Astrocyte of the spinal cord (primary cell): ENCODE results near the gene HSD17B11.
"Not testable (repeated sequence)": the region's sequence is repeated elsewhere in the genome, so short reads cannot be mapped to it uniquely, and the experiment has no call there.

Source experiments
- DNase-seq: peaks from one replicate; pipeline ENCODE4 v3.0.0; 2011; ENCODE audit warnings: low read depth, low spot score
- H3K4me3 ChIP-seq: 2 replicates; pipeline ENCODE4 v1.5.1; 2011; ENCODE audit warnings: low read depth, mild to moderate bottlenecking, low read length, moderate library complexity
- in situ Hi-C: cut with HindIII; loops from 2 replicates; pipeline ENCODE4 v1.10.0; 2017; ENCODE audit warnings: low sequenced_read_pairs
- TF ChIP-seq, protein P1 (sequence below): IDR thresholded peaks from 2 replicates; pipeline ENCODE4 v1.5.1; 2012; ENCODE audit warnings: low read depth, mild to moderate bottlenecking, low read length, inconsistent platforms

HSD17B11 gene

DNA sequence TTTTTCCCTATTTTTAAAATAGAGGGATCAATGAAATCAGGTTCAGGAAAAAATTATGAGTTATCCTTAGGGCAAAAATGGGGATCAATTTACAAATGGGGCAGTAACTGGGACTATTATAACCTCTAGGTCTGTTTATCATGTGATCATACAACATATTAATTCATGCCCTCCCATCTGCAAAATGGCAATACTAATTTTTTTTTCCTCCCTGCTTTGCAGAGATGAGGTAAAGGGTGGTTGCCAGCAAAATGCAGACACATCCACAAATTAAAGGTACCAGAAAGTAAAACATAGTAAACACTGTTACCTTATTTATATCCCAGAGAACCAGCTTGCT lies 467 bp downstream of the HSD17B11 start:
- DNase-seq: no peak
- peak overlapping the region; percentile 51 for H3K4me3 ChIP-seq
- in situ Hi-C loops: no loop called here
- TF ChIP-seq, protein P1, sequence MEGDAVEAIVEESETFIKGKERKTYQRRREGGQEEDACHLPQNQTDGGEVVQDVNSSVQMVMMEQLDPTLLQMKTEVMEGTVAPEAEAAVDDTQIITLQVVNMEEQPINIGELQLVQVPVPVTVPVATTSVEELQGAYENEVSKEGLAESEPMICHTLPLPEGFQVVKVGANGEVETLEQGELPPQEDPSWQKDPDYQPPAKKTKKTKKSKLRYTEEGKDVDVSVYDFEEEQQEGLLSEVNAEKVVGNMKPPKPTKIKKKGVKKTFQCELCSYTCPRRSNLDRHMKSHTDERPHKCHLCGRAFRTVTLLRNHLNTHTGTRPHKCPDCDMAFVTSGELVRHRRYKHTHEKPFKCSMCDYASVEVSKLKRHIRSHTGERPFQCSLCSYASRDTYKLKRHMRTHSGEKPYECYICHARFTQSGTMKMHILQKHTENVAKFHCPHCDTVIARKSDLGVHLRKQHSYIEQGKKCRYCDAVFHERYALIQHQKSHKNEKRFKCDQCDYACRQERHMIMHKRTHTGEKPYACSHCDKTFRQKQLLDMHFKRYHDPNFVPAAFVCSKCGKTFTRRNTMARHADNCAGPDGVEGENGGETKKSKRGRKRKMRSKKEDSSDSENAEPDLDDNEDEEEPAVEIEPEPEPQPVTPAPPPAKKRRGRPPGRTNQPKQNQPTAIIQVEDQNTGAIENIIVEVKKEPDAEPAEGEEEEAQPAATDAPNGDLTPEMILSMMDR: no peak

DNA sequence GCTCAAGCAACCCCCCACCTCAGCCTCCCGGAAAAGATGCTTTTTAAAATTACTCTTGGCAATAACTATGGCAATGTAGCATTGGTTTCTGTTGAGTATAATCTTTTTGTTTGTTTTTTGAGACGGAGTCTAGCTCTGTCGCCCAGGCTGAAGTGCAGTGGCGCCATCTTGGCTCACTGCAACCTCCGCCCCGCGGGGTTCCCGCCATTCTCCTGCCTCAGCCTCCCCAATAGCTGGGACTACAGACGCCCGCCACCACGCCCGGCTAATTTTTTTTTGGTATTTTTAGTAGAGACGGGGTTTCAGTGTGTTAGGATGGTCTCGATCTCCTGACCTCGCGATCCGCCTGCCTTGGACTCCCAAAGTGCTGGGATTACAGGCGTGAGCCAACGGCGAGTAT lies 933 bp downstream of the HSD17B11 start:
- H3K4me3 ChIP-seq: peak overlapping the region; percentile 51
- DNase-seq, in situ Hi-C loops: not testable (repeated sequence)

DNA sequence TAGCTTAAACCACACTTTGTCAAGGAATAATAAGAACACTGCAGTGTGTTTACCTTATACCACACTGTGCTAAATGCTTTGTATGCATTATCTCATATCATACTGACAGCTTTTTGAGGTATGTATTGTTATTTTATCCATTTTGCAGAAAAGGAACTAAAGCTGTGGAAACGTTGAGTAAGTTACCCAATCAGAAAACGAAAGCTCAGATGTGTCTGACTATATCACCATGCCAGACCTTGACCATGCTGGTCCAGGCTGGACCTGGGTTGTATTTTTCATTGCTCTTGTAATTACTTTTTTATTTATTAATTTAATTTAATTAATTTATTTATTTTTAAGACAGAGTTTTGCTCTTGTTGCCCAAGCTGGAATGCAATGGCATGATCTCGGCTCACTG lies 2.1 kb downstream of the HSD17B11 start:
- in situ Hi-C loops: no loop called here
- no peak overlapping the region for H3K4me3 ChIP-seq
- no peak for DNase-seq
- TF ChIP-seq, protein P1: no peak

DNA sequence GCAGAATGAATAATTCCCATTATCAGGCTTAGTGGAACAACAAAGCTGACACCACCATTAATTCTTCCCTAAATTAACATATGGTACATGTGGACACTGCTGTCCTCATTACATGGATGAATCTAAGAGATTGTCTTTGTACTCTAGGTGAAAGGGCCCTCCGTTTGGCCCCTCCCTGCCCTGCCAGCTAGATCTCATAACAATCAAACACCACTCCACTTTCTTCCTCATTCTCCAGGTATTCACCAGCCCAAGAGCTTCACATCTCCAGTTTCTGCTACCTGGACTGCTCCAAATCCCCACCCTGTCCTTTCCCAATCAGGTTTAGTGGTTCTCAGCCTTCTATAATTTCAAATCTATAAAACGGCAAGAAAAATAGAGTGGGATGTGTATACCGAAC lies 3.8 kb downstream of the HSD17B11 start:
- DNase-seq: no peak
- in situ Hi-C loops: no loop called here
- H3K4me3 ChIP-seq: no peak overlapping the region
- TF ChIP-seq, protein P1: no peak

DNA sequence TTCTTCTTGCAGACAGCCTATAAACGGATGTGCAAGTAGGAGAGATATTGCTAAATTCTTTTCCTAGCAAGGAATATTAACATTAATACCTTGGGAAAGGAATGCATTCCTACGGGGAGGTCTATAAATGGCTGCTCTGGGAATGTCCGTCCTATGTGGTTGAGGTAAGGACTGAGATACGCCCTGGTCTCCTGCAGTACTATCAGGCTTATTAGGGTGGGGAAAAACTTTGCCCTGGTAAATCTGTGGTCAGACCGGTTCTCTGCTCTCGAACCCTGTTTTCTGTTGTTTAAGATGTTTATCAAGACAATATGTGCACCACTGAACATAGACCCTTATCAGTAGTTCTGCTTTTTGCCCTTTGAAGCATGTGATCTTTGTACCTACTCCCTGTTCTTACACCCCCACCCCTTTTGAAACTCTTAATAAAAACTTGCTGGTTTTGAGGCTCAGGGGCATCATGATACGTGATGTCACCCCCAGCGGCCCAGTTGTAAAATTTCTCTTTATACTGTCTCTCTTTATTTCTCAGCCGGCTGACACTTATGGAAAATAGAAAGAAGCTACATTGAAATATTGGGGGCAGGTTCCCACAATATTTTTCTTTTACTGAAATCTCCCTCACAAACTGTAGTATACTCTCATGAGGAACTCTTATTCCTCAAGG lies 6.4 kb downstream of the HSD17B11 start:
- in situ Hi-C loops, H3K4me3 ChIP-seq, DNase-seq: not testable (repeated sequence)

DNA sequence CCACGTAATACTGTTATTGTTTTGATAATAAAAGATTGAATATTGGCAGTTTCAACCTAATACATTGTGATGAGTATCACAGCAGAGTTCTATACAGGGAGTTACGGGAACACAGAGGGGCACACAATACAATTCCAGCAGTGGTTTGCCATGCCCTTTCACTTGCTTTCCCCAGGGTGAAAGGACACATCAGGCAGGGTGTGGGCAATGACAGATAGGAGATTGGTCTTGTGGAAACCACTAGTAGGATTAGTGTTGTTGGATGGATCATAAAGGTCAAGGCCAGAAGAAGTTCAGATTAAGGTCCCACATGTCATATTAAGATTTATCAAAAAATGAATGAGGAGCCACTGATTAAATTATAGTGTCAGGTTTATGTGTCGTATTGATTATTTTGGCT lies 8.1 kb downstream of the HSD17B11 start:
- in situ Hi-C loops: no loop called here
- no peak for DNase-seq
- TF ChIP-seq, protein P1: no peak
- H3K4me3 ChIP-seq: no peak overlapping the region

DNA sequence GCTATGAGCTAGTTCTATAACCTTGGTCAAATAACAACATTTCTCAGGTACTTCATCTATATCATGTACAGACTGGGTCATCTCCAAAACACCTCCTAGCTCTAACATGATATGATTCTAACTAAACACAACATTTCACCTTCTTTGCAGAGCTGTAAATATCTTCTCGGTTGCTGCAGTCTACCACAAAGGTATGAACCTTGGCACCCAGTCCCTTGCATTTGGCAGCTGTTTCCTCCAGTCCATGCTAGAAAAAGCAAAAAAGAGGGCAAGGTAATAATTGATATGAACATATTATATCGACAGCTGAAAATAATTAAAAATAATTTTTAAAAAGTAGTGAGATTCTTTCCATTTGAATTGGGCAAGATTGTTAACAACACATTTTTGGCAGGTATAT lies 8.9 kb downstream of the HSD17B11 start:
- in situ Hi-C loops: no loop called here
- H3K4me3 ChIP-seq: no peak overlapping the region

More for the DNA sequence above, 8.9 kb downstream of the HSD17B11 start:
- TF ChIP-seq, protein P1: no peak
- DNase-seq: no peak
